Stimulated activated CD8-positive, alpha-beta memory T cell treated with anti-CD3 and anti-CD28 coated beads, Interleukin-2, amount 100 ng/mL, for 48 hours (primary cell): ENCODE results near the gene DBR1.

Experiments used
- DNase-seq, 2 donors: peaks; one replicate each; pipeline ENCODE4 v3.0.0-alpha.2; 2020; ENCODE audit warnings: low read depth in 2 of 2

DBR1 gene

GRCh38 chr3:138124188-138124587 lies 50.5 kb downstream of the DBR1 start:
- DNase-seq, result no peak

GRCh38 chr3:138119423-138119766 lies 55.3 kb downstream of the DBR1 start:
- DNase-seq, result no peak

GRCh38 chr3:138118612-138119422 lies 55.9 kb downstream of the DBR1 start:
- peak; percentile 26 to 54 for DNase-seq

GRCh38 chr3:138114988-138115971 lies 59.4 kb downstream of the DBR1 start, which contains the start of gene DZIP1L:
TSS of gene DZIP1L (minus strand) at chr3:138115608. CDS start at chr3:138103971, 11,637 bp downstream.
- peak; percentile 13 to 26 for DNase-seq

GRCh38 chr3:138114431-138114918 lies 60.2 kb downstream of the DBR1 start:
- no peak for DNase-seq

- no peak for DNase-seq
These were observed 61.4 kb downstream of the DBR1 start for GRCh38 chr3:138113326-138113725.

GRCh38 chr3:138112362-138112761 lies 62.4 kb downstream of the DBR1 start:
- no peak for DNase-seq
